NCI-H510A treated with DMSO at 0.1 percent for 48 hours (cell line): ENCODE measurements around the gene A2ML1.
"Not testable (repeated sequence)": the region's sequence is repeated elsewhere in the genome, so short reads cannot be mapped to it uniquely, and the experiment has no call there.

ENCODE experiments used
- DNase-seq: peaks from one replicate; lab custom pipeline; 2025; lab: John Stamatoyannopoulos, UW

A2ML1 gene

GRCh38 chr12:8822298-8822697, at the start of gene A2ML1:
Gene A2ML1 (plus strand): TSS chr12:8822621. CDS start chr12:8822652, 31 bp downstream.
- DNase-seq = no peak

GRCh38 chr12:8773461-8773860, 49.0 kb upstream of the A2ML1 start:
- DNase-seq = no peak

GRCh38 chr12:8779281-8779680, 43.1 kb upstream of the A2ML1 start:
- no peak for DNase-seq

- DNase-seq = no peak
Observed at GRCh38 chr12:8779862-8780261, 42.6 kb upstream of the A2ML1 start.

GRCh38 chr12:8780389-8780788, 42.0 kb upstream of the A2ML1 start:
- DNase-seq = no peak

GRCh38 chr12:8781381-8782127, 40.9 kb upstream of the A2ML1 start:
- no peak for DNase-seq

- DNase-seq = no peak
Observed at GRCh38 chr12:8784290-8784888, 38.0 kb upstream of the A2ML1 start.

GRCh38 chr12:8785499-8785898, 36.9 kb upstream of the A2ML1 start:
- no peak for DNase-seq

- not testable (repeated sequence) for DNase-seq
Observed at GRCh38 chr12:8787206-8787605, 35.2 kb upstream of the A2ML1 start.

GRCh38 chr12:8788706-8789105, 33.7 kb upstream of the A2ML1 start:
- not testable (repeated sequence) for DNase-seq

- DNase-seq = not testable (repeated sequence)
Observed at GRCh38 chr12:8789341-8790013, 32.9 kb upstream of the A2ML1 start.

GRCh38 chr12:8793226-8793625, 29.2 kb upstream of the A2ML1 start:
- DNase-seq = not testable (repeated sequence)

- DNase-seq = not testable (repeated sequence)
Observed at GRCh38 chr12:8794611-8795010, 27.8 kb upstream of the A2ML1 start.

- no peak for DNase-seq
Observed at GRCh38 chr12:8796831-8797626, 25.4 kb upstream of the A2ML1 start.

GRCh38 chr12:8801213-8801612, 21.2 kb upstream of the A2ML1 start:
- not testable (repeated sequence) for DNase-seq

- not testable (repeated sequence) for DNase-seq
Observed at GRCh38 chr12:8804833-8805232, 17.6 kb upstream of the A2ML1 start.

GRCh38 chr12:8805487-8805886, 16.9 kb upstream of the A2ML1 start:
- DNase-seq = not testable (repeated sequence)

- DNase-seq = not testable (repeated sequence)
Observed at GRCh38 chr12:8807084-8807483, 15.3 kb upstream of the A2ML1 start.

GRCh38 chr12:8810112-8810511, 12.3 kb upstream of the A2ML1 start:
- DNase-seq = not testable (repeated sequence)

GRCh38 chr12:8813572-8814357, 8.7 kb upstream of the A2ML1 start:
- DNase-seq = no peak

GRCh38 chr12:8816448-8817050, 5.9 kb upstream of the A2ML1 start:
- no peak for DNase-seq
